Adrenal gland (tissue), 12 donors: Measurements from ENCODE around the gene NDRG2. TPM values are rescaled to one million over a fixed set of nuclear protein-coding genes. Genes with fewer than 3 reads are reported as not detected.

Experiments used
- DNase-seq, 7 donors: peaks; one replicate each; pipeline ENCODE4 v3.0.0-alpha.2; 2019 to 2020
- H3K27ac ChIP-seq, 5 donors: fragments of 200-600 bp; sonication (generic) in 4 of 5; 1 replicate in 3 of 5; 2 replicates in 2 of 5; pipeline versions ENCODE4 v1.5.1 to v1.8.0; 2016 to 2020; ENCODE audit warnings: mild to moderate bottlenecking in 1 of 5
- H3K27me3 ChIP-seq: fragments of 200-600 bp; 2 replicates; pipeline ENCODE4 v1.8.0; 2021
- H3K36me3 ChIP-seq, 2 donors: fragments of 200-600 bp; replicated peaks in 1 of 2; 1 replicate in 1 of 2; 2 replicates in 1 of 2; pipeline versions ENCODE4 v1.5.1 to v1.8.0; 2018 to 2022
- H3K4me1 ChIP-seq, 2 donors: fragments of 200-600 bp; replicated peaks in 1 of 2; 1 replicate in 1 of 2; 2 replicates in 1 of 2; pipeline versions ENCODE4 v1.5.1 to v1.8.0; 2018 to 2021
- H3K4me3 ChIP-seq, 4 donors: fragments of 200-600 bp; sonication (generic) in 3 of 4; one replicate each; pipeline ENCODE4 v1.5.1; 2016 to 2018
- H3K9me3 ChIP-seq, 3 donors: fragments of 200-600 bp; sonication (generic) in 1 of 3; replicated peaks in 1 of 3; 1 replicate in 2 of 3; 2 replicates in 1 of 3; pipeline versions ENCODE4 v1.5.1 to v1.8.0; 2016 to 2021
- POLR2A ChIP-seq, 2 donors: fragments of 450-650 bp; IDR thresholded peaks; one replicate each; pipeline ENCODE4 v1.6.1; 2017; ENCODE audit warnings: antibody characterized with exemption in 2 of 2, mild to moderate bottlenecking in 2 of 2, moderate library complexity in 1 of 2
- WGBS, 4 donors: extraction: QIAGEN DNeasy Blood & Tissue Kit in 2 of 4; methylation state at CpG; one replicate each; pipeline versions ENCODE4 v1.1.5 to v1.1.7; 2013 to 2017; 5-methylcytosine and 5-hydroxymethylcytosine counted together
- intact Hi-C, 2 donors: fragments of 100-400 bp; cut with DNase I; formaldehyde crosslinking; loops; one replicate each; pipeline versions ENCODE4 v1.14.1 to v1.15.0; 2022 to 2023
- polyA plus RNA-seq, 3 donors: library from polyadenylated mRNA; stranded (reverse); fragments of 200-250 nt in 2 of 3; fragments of 350-450 nt in 1 of 3; fragmentation: Illumina TruSeq in 1 of 3; extraction: RNeasy Lipid Tissue Mini Kit (QIAGEN cat#74804) in 1 of 3; gene quantifications; one replicate each; pipeline ENCODE4 v1.2.3, GENCODE V29; 2013 to 2014
- total RNA-seq, 9 donors: library from RNA; depleted of rRNA in 4 of 9; stranded (reverse); fragments of >200 nt in 4 of 9; fragments of 120-200 nt in 1 of 9; fragmentation: NEBNext Ultra II Directional in 1 of 9; extraction: Animal tissue kit (Norgen Biotek cat#: 25700) in 1 of 9; gene quantifications; one replicate each; pipeline versions ENCODE4 v1.1.0 to v1.2.4, GENCODE V29; 2013 to 2023
- TF ChIP-seq, protein P1 (sequence below), 6 experiments: fragments of 450-650 bp in 4 of 6; fragments of 200-600 bp in 2 of 6; sonication (generic) in 1 of 6; IDR thresholded peaks; 1 replicate in 5 of 6; 2 replicates in 1 of 6; pipeline versions ENCODE4 v1.5.1 to v1.8.0; 2016 to 2021; ENCODE audit warnings: antibody characterized with exemption in 6 of 6, mild to moderate bottlenecking in 2 of 6, moderate library complexity in 1 of 6
- donor health status: healthy with polysubstance abuse.
- donor health status: Bipolar disorder and iron deficiency.
- donor health status: DM: yes; HTN: yes; CAD: no.
- donor health status: DM: no; HTN: no; CAD: no.
- donor health status: DM: no; HTN: no; CAD: no.
- donor health status: DM: yes; HTN: yes; CAD: no.

Gene NDRG2
- total and polyA plus RNA-seq, 12 donors = 116 to 1,323 (median 629) TPM

DNA sequence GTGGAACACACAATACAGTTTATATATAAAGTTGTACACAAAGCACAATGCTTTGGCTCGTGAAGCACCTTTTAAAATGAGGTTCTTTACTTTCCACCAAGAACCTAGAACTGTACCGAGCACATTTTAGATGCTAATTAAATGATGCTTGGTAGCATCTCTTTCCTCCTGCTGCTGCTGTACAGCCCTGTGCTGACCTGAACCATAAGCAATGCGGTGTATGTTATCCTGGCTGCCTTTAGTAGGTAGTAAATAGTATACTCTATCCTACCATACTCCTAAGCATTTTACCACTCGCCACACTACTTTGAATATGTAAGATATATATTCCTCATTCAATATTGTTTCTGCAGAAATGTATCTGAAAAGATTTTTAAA lies 29.9 kb upstream of the NDRG2 start:
- TF ChIP-seq, protein P1, sequence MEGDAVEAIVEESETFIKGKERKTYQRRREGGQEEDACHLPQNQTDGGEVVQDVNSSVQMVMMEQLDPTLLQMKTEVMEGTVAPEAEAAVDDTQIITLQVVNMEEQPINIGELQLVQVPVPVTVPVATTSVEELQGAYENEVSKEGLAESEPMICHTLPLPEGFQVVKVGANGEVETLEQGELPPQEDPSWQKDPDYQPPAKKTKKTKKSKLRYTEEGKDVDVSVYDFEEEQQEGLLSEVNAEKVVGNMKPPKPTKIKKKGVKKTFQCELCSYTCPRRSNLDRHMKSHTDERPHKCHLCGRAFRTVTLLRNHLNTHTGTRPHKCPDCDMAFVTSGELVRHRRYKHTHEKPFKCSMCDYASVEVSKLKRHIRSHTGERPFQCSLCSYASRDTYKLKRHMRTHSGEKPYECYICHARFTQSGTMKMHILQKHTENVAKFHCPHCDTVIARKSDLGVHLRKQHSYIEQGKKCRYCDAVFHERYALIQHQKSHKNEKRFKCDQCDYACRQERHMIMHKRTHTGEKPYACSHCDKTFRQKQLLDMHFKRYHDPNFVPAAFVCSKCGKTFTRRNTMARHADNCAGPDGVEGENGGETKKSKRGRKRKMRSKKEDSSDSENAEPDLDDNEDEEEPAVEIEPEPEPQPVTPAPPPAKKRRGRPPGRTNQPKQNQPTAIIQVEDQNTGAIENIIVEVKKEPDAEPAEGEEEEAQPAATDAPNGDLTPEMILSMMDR (IDR thresholded peaks at IDR 0.05) = no peak
- no peak for TF ChIP-seq POLR2A (IDR thresholded peaks at IDR 0.05)
- H3K4me1 ChIP-seq = peaks cover 0 to 8% of the 10 kb centered on the region in 2 donors
- no peak for DNase-seq
- 75 to 94% (median 86%) methylated on average over 4 of the region's 4 CpGs for WGBS, 4 donors
- intact Hi-C loops = no loop called here
- no peaks in the 10 kb centered on the region for H3K27me3 ChIP-seq
- no peaks in the 10 kb centered on the region for H3K36me3 ChIP-seq
- H3K9me3 ChIP-seq = no peaks in the 10 kb centered on the region
- H3K4me3 ChIP-seq = no peak overlapping the region
- H3K27ac ChIP-seq = no peak overlapping the region

DNA sequence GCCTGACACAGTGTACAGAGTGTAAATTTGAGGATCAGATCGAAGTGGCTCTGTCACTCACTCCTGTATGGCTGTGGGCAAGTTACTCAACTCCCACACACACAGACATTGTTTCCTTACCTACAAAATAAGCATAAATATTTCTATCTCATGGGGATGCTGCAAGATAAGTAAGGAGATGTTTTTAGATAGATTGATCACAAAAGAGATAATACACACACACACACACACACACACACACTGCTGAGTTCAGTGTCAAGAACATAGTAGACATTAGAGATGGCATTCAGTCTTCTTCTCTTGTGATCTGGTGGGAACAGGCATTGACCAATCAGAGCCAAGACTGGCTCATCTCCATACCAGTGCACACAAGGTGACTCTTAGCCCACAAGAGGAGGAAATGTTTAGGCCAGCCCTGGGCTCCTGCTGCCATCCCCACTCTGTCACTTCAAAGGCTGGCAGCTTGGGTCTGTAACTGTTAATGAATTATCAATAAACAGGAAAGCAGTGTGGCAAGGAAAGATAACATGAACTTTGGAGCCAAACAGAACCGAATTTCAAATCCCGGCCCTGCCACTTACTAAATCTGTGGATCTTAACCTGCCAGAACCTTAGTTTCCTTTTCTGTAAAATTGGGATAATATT lies 29.4 kb upstream of the NDRG2 start:
- no peak overlapping the region for H3K4me3 ChIP-seq
- H3K27ac ChIP-seq = no peak overlapping the region
- H3K4me1 ChIP-seq = peaks cover 3 to 13% of the 10 kb centered on the region in 2 donors
- H3K27me3 ChIP-seq = no peaks in the 10 kb centered on the region
- H3K9me3 ChIP-seq = no peaks in the 10 kb centered on the region
- intact Hi-C loops = no loop called here
- no peak for DNase-seq
- no peaks in the 10 kb centered on the region for H3K36me3 ChIP-seq
- TF ChIP-seq, protein P1 (IDR thresholded peaks at IDR 0.05) = no peak
- TF ChIP-seq POLR2A (IDR thresholded peaks at IDR 0.05) = no peak
- WGBS, 4 donors = 61 to 72% (median 63%) methylated on average over 3 of the region's 3 CpGs

DNA sequence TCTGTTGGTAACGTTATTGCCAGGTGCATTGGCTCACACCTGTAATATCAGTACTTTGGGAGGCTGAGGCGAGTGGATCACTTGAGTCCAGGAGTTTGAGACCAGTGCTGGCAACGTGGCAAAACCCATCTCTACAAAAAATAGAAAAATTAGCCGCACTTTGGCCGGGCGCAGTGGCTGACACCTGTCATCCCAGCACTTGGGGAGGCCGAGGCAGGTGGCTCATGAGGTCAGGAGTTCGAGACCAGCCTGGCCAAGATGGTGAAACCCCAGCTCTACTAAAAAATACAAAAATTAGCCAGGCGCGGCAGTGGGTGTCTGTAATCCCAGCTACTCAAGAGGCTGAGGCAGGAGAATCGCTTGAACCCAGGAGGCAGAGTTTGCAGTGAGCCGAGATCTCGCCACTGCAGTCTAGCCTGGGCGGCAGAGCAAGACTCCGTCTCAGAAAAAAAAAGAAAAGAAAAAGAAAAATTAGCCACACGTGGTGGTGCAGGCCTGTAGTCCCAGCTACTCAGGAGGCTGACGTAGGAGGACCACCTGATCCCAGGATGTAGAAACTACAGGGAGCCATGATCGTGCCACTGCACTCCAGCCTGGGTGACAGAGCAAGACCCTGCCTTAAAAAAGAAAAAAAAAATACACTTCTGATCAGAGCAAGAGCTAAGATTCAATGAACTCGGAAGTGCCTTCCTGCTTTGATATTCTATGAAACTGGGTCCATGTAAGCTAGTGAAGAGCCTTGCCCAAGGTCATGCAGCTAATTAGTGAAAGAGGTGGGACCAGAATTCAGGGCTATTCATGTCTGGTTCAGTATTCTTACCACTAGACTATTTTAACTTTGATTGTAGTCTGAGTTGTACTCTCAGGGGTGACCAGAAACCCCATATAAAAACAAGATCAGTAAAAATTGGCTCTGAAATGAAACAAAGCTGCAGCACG lies 28.6 kb upstream of the NDRG2 start:
- DNase-seq = no peak
- Histone ChIP-seq H3K27ac (no peak overlapping the region), H3K4me1 (peaks cover 11 to 21% of the 10 kb centered on the region in 2 donors), H3K9me3 (no peaks in the 10 kb centered on the region), H3K27me3 (no peaks in the 10 kb centered on the region), H3K36me3 (no peaks in the 10 kb centered on the region), H3K4me3 (no peak overlapping the region)
- WGBS, 4 donors = 89 to 91% (median 89%) methylated on average over 20 of the region's 20 CpGs
- intact Hi-C loops = no loop called here
- TF ChIP-seq POLR2A (IDR thresholded peaks at IDR 0.05) = no peak
- TF ChIP-seq, protein P1 (IDR thresholded peaks at IDR 0.05) = no peak

DNA sequence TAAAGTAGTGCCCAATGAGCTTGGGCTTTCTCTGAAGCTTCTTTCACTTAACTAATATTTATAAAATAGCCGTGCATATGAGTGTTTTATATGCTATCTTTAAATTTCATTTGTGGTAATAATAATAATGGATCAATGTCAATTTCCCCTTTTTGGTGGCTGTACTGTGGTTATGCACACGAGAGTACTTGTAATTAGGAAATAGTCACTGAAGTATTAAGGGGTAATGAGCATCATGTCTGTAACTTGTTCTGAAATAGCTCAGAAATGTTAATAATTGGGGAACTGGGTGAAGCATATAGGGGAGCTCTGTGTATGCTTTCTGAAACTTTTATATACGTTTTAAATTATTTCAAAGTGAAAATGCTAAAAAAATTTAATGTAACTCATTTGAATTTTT lies 25.7 kb upstream of the NDRG2 start:
- DNase-seq = no peak
- no peak overlapping the region for H3K27ac ChIP-seq
- no peaks in the 10 kb centered on the region for H3K27me3 ChIP-seq
- 72 to 79% (median 75%) methylated on average over 3 of the region's 3 CpGs for WGBS, 4 donors
- H3K9me3 ChIP-seq = no peaks in the 10 kb centered on the region
- TF ChIP-seq, protein P1 (IDR thresholded peaks at IDR 0.05) = no peak
- TF ChIP-seq POLR2A (IDR thresholded peaks at IDR 0.05) = no peak
- intact Hi-C loops = no loop called here
- no peak overlapping the region for H3K4me3 ChIP-seq
- H3K4me1 ChIP-seq = peaks cover 21 to 37% of the 10 kb centered on the region in 2 donors
- H3K36me3 ChIP-seq = no peaks in the 10 kb centered on the region
